NCI-H446 (cell line): ENCODE data around the gene SEC22C.
"Not testable (repeated sequence)": the region's sequence is repeated elsewhere in the genome, so short reads cannot be mapped to it uniquely, and the experiment has no call there.

ENCODE experiments used
- DNase-seq, 2 experiments: peaks; one replicate each; lab custom pipeline; 2025; lab: John Stamatoyannopoulos, UW

SEC22C gene

GRCh38 chr3:42579346-42579745 lies 2.4 kb downstream of the SEC22C start:
- not testable (repeated sequence) for DNase-seq

GRCh38 chr3:42578054-42578453 lies 3.7 kb downstream of the SEC22C start:
- no peak for DNase-seq

- DNase-seq, result no peak
Observed at GRCh38 chr3:42575137-42575741, 6.5 kb downstream of the SEC22C start.

- no peak for DNase-seq
Observed at GRCh38 chr3:42572278-42572677, 9.5 kb downstream of the SEC22C start.

- DNase-seq, result no peak
Observed at GRCh38 chr3:42569593-42570142, 12.1 kb downstream of the SEC22C start.

GRCh38 chr3:42562047-42562907 lies 19.5 kb downstream of the SEC22C start:
- DNase-seq, result no peak

GRCh38 chr3:42557854-42558253 lies 23.9 kb downstream of the SEC22C start:
- no peak for DNase-seq

GRCh38 chr3:42556817-42557216 lies 24.9 kb downstream of the SEC22C start:
- not testable (repeated sequence) for DNase-seq

GRCh38 chr3:42556089-42556632 lies 25.6 kb downstream of the SEC22C start:
- DNase-seq, result no peak

- DNase-seq, result no peak
Observed at GRCh38 chr3:42552830-42553229, 28.9 kb downstream of the SEC22C start.

GRCh38 chr3:42550250-42550649 lies 31.5 kb downstream of the SEC22C start:
- no peak for DNase-seq

GRCh38 chr3:42549131-42549530 lies 32.6 kb downstream of the SEC22C start:
- DNase-seq, result no peak

GRCh38 chr3:42547401-42547945 lies 34.3 kb downstream of the SEC22C start:
- DNase-seq, result peak in 1 of 2 experiments; percentile 11

GRCh38 chr3:42546691-42547213 lies 35.0 kb downstream of the SEC22C start:
- no peak for DNase-seq

GRCh38 chr3:42545284-42545900 lies 36.4 kb downstream of the SEC22C start:
- no peak for DNase-seq

GRCh38 chr3:42544492-42545283 lies 37.1 kb downstream of the SEC22C start:
- no peak for DNase-seq

GRCh38 chr3:42541079-42541478 lies 40.7 kb downstream of the SEC22C start:
- no peak for DNase-seq

- no peak for DNase-seq
Observed at GRCh38 chr3:42539871-42540714, 41.7 kb downstream of the SEC22C start.

GRCh38 chr3:42537350-42537749 lies 44.4 kb downstream of the SEC22C start:
- DNase-seq, result no peak
